GM21529 (cell line): Measurements from ENCODE around the gene PKD2.
"Not testable (repeated sequence)": the region's sequence is repeated elsewhere in the genome, so short reads cannot be mapped to it uniquely, and the experiment has no call there.

ENCODE experiments used
- ATAC-seq: cut with Tn5 transposase; IDR thresholded peaks from one replicate; pipeline ENCODE4 v1.9.1; 2021; ENCODE audit not compliant: unreplicated experiment

PKD2 gene

GRCh38 chr4:88109123-88109881, 101.9 kb downstream of the PKD2 start:
- no peak for ATAC-seq

GRCh38 chr4:88110826-88111225, 103.4 kb downstream of the PKD2 start:
- ATAC-seq: no peak

GRCh38 chr4:88112856-88113255, 105.4 kb downstream of the PKD2 start:
- ATAC-seq: no peak

GRCh38 chr4:88115587-88115986, 108.2 kb downstream of the PKD2 start:
- no peak for ATAC-seq

GRCh38 chr4:88119943-88120342, 112.5 kb downstream of the PKD2 start:
- no peak for ATAC-seq

GRCh38 chr4:88122260-88122659, 114.8 kb downstream of the PKD2 start:
- ATAC-seq: not testable (repeated sequence)
